Right lobe of liver (tissue), 4 donors: ENCODE measurements around the gene ACRBP.

Experiments used
- CTCF ChIP-seq, 4 donors: fragments of 200-600 bp in 3 of 4; fragments of 450-650 bp in 1 of 4; IDR thresholded peaks; one replicate each; pipeline versions ENCODE4 v1.5.1 to v1.8.0; 2016 to 2022; ENCODE audit warnings: antibody characterized with exemption in 4 of 4, mild to moderate bottlenecking in 2 of 4
- POLR2A ChIP-seq: fragments of 450-650 bp; IDR thresholded peaks from one replicate; pipeline ENCODE4 v1.6.1; 2017; ENCODE audit warnings: antibody characterized with exemption, mild to moderate bottlenecking
- donor health status: DM: no; HTN: no; CAD: no.
- donor health status: DM: no; HTN: no; CAD: no.
- donor health status: DM: no; HTN: yes; CAD: no.

GRCh38 chr12:6614513-6615172 lies 32.6 kb downstream of the ACRBP start:
- TF ChIP-seq POLR2A: no peak
- no peak for TF ChIP-seq CTCF (IDR thresholded peaks at IDR 0.05)
